HG03097 (cell line): ENCODE data around the gene SHANK2.
"Not testable (repeated sequence)": the region's sequence is repeated elsewhere in the genome, so short reads cannot be mapped to it uniquely, and the experiment has no call there.

Experiments
- ATAC-seq: cut with Tn5 transposase; IDR thresholded peaks from one replicate; pipeline ENCODE4 v1.9.1; 2021; ENCODE audit not compliant: unreplicated experiment, low FRiP score

The SHANK2 gene

DNA sequence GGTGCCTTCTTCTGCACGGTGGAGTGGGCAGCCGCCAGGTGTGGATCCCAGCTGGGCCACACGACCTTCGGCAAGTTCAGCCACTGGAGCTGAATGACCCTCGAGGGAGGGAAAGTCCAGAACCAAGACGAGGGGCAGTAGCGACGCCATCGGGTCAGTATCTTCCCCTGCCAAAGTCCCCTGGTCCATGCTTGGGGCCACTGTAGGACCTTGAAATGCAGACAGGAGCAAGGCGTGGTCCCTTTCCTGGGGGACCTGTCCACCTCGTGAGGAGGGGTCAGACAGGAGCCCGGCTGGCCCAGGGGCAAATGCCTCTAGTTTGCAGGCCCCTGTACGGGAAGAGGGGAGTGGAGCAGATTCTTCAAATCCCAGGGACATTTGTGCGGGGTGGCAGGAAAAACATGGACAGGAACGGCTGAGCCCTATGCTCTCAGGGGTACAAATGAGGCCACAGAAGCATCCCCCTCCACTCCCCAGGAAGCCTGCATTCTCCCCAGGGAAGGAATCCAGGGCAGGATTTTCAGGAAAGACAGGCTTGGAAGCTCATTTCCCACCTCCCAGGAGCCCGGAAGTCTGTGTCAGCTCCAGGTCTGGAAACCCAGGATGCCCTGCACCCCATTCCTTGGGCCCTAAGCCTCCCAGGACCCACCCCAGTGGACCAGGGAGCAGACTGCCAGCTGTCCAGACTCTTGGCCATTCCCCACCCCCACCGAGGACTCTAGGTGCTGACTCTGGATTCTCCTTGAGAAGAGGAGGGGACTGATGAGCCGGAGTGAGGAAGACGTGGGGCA, 6.6 kb downstream of the SHANK2 start:
- no peak for ATAC-seq

DNA sequence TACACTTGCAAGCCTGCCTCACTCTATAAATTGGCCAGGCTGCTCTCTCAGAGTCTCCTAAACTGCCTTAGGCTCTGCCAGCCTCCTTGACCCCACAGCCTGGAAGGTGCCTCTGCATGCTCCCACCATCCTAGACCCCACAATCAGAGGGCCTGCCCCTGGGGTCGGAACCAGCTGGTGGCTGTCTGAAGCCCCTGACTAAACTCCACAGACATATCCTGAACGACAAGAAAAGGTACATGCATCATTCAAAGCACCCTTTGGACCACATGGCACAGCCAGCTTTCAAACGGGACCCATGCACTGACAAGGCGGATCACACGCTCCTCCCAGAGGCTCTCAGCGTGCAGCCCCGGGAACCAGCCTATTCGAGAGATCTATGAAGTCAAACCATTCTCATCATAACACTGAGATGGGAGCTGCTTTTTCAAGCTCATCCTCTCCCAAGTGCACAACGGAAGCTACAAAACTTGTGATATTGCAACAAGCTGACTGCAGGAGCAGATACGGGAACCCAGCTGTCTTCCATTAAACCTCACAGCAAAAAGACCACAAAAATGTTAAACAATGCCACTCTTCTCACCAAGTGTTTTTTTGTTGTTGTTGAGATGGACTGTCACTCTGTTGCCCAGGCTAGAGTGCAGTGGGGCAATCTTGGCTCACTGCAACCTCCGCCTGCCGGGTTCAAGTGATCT, 8.1 kb downstream of the SHANK2 start:
- ATAC-seq = no peak

DNA sequence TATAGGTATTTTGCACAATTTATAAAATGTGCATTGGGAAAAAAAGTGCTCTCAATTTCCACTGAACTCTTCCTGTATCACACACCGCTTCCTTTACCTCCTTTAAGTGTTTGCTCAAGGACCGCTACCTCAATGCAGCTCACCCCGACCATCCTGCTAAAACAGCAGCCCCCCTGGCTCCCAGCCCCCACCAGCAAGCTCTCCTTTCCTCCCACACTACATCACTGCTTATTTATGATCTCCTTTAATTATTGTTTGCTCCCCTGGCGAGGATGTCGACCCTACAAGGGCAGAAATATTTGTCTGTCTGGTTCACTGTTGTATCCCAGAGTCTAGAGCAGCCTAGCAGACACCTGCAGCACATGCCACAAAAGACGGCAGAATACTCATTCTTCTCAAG, 10.0 kb downstream of the SHANK2 start:
- no peak for ATAC-seq

- ATAC-seq = no peak
Measured at GRCh38 chr11:71241721-71242259, 10.6 kb downstream of the SHANK2 start.

DNA sequence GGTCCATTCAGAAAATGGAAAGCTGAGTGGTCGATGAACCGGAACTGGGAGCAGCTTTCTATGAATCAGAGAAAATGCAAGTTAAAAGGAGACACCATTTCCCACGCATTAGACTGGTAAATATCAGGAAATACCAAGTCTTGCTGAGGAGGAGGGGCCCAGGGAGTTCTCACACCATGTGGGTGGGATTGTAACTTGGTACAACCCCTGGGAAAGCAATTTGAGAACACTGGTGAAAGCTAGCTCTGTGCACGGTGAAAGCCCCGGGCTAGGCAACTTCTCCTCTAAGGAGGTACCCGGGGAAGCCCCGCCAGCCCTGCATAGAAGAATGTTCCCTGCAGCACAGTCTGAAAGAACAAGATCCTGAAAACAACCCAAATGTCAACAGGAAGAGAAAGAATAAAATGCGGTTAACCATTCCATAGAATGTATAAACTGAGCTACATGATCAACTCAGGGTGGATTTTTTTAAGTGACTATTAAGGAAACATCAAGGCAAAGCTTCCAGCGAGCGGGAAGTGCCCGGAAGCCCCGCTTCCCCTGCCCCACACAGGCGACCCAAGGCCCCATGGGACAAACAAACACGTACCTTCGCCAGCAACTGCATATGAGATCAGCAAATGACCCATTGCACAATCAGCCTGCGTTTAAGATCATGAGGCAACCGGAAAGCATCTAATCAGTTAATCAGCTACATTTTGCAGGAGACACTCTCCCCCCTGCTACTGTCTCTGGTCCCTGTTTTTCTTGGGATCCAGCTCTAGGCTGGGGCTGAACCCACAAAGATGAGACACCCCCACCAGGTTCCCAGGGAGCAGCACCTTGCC, 11.3 kb downstream of the SHANK2 start:
- ATAC-seq = no peak

DNA sequence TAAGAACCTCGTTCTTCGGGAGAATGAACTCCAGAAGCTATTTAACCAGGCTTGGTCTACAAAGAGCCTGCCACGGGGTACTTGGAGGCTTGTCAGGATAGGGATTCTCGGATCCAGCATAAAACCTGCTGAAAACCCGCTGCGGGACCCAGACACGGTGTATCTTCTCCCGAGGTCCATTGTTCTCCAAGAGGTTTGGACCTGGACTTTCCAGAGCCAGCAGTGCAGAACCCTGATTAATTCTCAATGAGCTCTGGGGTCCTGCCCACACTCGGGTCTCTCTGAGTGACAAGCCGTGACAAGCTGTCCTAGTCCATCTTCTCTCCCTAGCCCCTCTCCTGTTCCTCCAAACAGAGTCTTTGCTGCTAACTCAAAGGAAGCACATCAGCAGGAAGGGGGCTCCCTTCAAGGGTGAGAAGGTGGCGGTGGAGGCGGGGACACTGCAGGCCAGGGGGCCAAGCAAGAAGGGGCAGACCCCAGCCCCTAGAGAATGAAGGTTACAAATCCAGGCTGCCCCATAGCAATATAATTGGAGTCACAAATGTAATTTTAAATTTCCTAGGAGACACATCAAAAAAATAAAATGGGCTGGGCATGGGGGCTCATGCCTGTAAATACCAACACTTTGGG, 12.2 kb downstream of the SHANK2 start:
- ATAC-seq = no peak

DNA sequence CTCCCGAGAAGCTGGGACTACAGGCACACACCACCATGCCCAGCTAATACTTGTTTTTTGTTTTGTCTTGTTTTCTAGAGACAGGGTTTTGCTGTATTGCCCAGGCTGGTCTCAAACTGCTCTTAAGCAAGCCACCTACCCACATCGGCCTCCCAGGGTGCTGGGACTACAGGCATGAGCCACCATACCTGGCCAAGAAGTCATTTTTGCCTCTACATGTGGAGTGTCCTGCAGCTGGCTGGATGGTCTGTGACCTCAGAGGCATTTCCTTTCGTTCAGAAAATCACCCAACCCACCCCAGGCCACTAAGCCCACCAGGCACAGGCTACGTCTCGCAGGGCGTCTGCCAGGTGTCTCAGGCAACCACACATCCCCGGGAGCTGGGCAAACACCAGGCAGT, 12.8 kb downstream of the SHANK2 start:
- ATAC-seq = no peak

- ATAC-seq = no peak
Measured at GRCh38 chr11:71238941-71239340, 13.4 kb downstream of the SHANK2 start.

DNA sequence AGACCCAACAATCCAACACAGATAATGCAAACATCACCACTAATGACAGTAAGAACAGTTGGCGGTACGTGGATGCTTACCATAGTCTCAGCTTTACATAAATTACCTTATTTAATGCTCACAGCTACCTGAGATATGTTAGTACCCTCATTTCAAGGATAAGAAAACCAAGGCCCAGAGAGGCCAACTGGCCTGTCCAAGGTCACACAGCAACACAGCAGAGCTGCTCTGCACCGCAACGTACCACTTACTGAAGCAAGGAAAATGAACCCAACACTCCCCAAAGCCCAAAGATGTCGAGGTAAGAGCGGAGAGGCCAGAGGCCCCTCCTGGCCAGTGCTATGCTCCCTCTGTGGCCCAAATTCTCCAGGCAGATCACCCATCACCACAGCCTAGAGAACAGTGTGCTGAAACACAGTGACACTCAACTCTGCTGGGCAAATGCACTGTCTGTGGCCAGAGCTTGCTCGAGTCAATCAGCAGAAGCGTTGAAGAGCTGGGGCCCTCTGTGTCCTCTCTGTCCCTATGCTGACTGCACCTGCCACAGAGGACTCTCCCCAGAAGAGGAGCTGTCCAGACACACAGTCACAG, 14.0 kb downstream of the SHANK2 start:
- no peak for ATAC-seq

DNA sequence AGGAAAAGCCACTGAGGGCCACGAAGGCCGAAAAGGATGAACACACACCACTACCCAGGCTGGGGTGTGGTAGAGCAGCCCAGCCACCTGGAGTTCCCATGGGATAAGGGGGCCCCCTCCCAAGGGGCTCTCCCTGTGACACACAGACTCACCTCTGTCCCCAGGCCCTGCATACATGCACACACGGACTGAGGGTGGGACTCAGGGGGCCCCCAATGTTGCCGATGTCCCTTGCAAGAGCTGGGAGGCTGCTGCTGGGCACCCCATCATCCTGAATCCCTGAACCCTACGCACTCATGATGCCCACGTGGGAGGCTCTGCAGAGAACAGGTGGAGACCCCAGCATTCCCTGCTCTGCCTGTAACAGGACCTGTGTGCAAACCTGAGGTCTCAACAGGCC, 14.5 kb downstream of the SHANK2 start:
- no peak for ATAC-seq

DNA sequence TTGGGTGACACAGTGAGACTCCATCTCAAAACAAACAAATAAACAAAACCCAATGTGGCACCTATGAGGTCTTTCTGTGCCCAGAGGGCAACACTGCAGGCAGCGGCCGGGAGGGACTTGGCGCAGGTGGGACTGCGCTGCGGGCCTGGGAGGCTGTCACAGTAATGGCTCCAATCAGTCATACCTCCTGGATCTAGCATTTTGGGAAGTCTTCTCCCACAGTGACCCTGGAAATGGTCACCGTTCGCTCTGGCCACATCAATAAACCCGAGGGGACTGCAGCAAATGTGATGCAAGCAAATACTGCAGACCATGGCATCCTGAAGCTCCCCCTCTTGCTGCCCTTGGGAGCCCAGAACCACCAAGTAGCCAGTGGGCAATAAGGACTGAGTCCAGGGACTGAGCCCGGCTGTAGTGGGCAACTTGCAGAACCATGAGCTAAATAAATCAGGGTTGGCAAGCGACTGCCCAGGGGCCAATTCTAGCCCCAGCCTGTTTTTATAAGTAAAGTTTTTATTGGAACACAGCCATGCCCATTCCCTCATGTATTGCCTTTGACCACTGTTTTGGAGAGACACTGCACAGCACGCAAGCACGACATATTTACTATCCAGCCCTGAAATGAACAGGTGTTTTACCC, 15.4 kb downstream of the SHANK2 start:
- ATAC-seq = no peak

GRCh38 chr11:71235719-71236118, 16.7 kb downstream of the SHANK2 start:
- no peak for ATAC-seq

DNA sequence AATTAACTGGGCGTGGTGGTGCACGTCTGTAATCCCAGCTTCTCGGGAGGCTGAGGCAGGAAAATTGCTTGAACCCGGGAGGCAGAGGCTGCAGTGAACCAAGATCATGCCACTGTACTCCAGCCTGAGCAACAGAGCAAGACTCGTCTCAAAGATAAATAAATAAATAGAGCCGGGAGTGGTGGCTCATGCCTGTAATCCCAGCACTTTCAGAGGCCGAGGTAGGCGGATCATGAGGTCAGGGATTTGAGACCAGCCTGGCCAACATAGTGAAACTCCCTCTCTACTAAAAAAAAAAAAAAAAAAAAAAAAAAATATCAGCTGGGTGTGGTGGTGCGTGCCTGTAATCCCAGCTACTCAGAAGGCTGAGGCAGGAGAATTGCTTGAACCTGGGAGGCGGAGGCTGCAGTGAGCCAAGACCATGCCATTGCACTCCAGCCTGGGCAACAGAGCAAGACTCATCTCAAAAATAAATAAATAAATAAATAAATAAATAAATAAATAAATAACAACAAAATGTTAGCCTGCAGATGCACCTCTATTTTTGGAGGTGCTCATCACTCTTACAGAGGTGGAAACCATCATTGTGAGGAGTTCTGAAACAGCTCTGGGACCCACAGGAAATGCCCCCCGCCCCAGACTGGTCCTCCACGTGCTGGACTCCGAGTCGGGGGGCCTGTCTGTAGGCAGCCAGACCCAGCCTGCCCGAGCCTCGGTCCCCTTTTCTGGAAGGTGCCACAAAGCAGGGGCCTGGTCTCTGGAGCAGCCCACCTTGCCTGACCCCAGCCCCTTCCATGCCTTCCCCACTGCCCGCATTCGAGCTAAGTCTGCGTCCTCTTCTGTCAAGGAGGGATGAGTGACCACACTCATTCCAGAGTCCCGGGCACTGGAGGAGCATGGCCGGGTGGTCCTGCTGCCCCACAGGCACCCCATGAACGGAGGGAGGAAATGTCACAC, 18.2 kb downstream of the SHANK2 start:
- ATAC-seq = not testable (repeated sequence)

- ATAC-seq = no peak
Measured at GRCh38 chr11:71232364-71232763, 20.0 kb downstream of the SHANK2 start.

GRCh38 chr11:71228961-71229360, 23.4 kb downstream of the SHANK2 start:
- ATAC-seq = no peak

DNA sequence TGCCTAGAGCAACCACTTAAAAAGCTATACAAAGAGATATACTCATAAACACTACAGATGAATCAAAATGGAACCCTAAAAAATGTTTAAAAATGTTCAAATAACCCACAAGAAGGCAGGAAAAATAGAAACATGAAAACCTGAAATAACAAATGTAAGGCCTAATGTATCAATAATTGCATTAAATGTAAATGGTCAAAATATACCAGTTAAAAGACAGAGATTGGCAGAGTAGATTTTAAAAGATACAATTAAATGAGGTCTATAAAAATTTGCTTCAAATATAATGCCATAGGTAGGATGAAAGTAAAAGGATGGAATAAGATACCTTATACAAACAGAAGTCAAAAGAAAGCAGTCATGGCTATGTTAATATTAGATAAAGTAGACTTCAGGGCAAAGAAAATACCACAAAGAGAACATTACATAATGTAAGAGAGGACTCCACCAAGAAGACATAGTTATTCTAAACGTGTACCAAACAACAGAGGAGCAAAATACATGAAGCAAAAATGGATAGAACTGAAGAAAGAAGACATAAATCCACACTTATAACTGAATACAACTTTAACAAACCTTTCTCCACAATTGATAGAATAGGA, 25.2 kb downstream of the SHANK2 start:
- ATAC-seq = no peak

- no peak for ATAC-seq
Measured at GRCh38 chr11:71223671-71224660, 28.4 kb downstream of the SHANK2 start.
